Ovary (tissue), 3 donors: ENCODE measurements around the gene POMGNT1.

ENCODE experiments used
- POLR2A ChIP-seq: fragments of 450-650 bp; IDR thresholded peaks from one replicate; pipeline ENCODE4 v1.6.1; 2017; ENCODE audit warnings: antibody characterized with exemption, mild to moderate bottlenecking, moderate library complexity
- TF ChIP-seq, protein P1 (sequence below), 3 donors: fragments of 450-650 bp in 2 of 3; fragments of 200-600 bp in 1 of 3; IDR thresholded peaks; one replicate each; pipeline versions ENCODE4 v1.5.1 to v1.8.0; 2016 to 2022; ENCODE audit warnings: antibody characterized with exemption in 3 of 3, mild to moderate bottlenecking in 1 of 3
- donor health status: DM: no; HTN: no; CAD: no.

DNA sequence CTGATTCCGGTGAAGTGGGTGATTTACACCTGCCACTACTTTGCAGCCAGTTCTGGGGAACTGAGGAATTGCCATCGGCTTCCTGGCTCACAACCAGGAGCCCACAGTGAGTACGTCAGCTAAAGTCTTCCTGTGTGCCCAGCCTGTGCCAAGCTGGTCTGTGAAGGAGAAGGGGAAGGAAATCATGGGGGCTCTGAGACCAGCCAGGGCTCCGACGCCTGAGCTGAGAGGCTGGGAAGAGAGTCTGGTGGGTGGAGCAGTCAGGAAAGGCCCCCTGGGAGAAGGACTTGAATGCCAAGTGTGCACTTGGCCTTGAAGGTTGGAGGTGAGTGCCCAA, 6.1 kb upstream of the POMGNT1 start:
- TF ChIP-seq, protein P1, sequence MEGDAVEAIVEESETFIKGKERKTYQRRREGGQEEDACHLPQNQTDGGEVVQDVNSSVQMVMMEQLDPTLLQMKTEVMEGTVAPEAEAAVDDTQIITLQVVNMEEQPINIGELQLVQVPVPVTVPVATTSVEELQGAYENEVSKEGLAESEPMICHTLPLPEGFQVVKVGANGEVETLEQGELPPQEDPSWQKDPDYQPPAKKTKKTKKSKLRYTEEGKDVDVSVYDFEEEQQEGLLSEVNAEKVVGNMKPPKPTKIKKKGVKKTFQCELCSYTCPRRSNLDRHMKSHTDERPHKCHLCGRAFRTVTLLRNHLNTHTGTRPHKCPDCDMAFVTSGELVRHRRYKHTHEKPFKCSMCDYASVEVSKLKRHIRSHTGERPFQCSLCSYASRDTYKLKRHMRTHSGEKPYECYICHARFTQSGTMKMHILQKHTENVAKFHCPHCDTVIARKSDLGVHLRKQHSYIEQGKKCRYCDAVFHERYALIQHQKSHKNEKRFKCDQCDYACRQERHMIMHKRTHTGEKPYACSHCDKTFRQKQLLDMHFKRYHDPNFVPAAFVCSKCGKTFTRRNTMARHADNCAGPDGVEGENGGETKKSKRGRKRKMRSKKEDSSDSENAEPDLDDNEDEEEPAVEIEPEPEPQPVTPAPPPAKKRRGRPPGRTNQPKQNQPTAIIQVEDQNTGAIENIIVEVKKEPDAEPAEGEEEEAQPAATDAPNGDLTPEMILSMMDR (IDR thresholded peaks at IDR 0.05), result no peak
- TF ChIP-seq POLR2A, result no peak
